Measurements from ENCODE around the gene TMEM245. TPM values are rescaled to one million over a fixed set of nuclear protein-coding genes. Genes with fewer than 3 reads are reported as not detected.

Gene TMEM245
- total and polyA plus RNA-seq, 2 of the 13 experiments (the other 11 are each of a cell fraction or from before 2014, with no cell fraction given) = 53.5 to 55.4 TPM

- TF ChIP-seq ZNF513 (CRISPR knock-in tag; conservative IDR thresholded peaks at IDR 0.05) (no peak), KLF6 (CRISPR knock-in tag; IDR thresholded peaks at IDR 0.05) (no peak), ZNF124 (CRISPR knock-in tag; IDR thresholded peaks at IDR 0.05) (no peak), MLLT10 (CRISPR knock-in tag; IDR thresholded peaks at IDR 0.05) (no peak), NAIF1 (CRISPR knock-in tag; IDR thresholded peaks at IDR 0.05; ENCODE audit: borderline replicate concordance) (no peak)
Observed at GRCh38 chr9:109134167-109134578, 14.4 kb upstream of the TMEM245 start (continued).

- H3K4me3 ChIP-seq (replicated peaks in 1 of 3; ENCODE audit: insufficient read depth in 1 of 3, low read depth in 2 of 3, low read length in 3 of 3) = no peak overlapping the region
- H3K4me1 ChIP-seq (ENCODE audit: insufficient read depth, low read length) = peaks cover 59% of the 10 kb centered on the region
- H3K27me3 ChIP-seq (ENCODE audit: control insufficient read depth in 1 of 2, insufficient read depth in 2 of 2, low read length in 2 of 2) = no peaks in the 10 kb centered on the region
- ChIA-PET CTCF (ENCODE audit: low intra/inter-chr PET ratio, low total read pairs) (no interaction called here), POLR2A (no interaction called here)
- no peaks in the 10 kb centered on the region for H3K79me2 ChIP-seq (ENCODE audit: insufficient read depth, low read length)
- FAIRE-seq = no peak
- no peak for ATAC-seq
- in situ Hi-C loops (cut with HindIII; ENCODE audit: extremely low pct_ligation_motif_present, low pct_unique_long_range_greater_than_20kb) (no loop called here), intact Hi-C loops (cut with micrococcal nuclease; ENCODE audit: unreplicated experiment) (loop anchor here (2.0 kb wide), 1 partner anchor 49 kb away; no protein-coding TSS in a partner anchor)
- no peaks in the 10 kb centered on the region for H4K20me1 ChIP-seq (ENCODE audit: insufficient read depth, low read length)
- no peak overlapping the region for H2AFZ ChIP-seq (ENCODE audit: low read length)
- no peak for DNase-seq (ENCODE audit: low spot score)
- H3K4me2 ChIP-seq (ENCODE audit: low read depth, low read length) = no peak overlapping the region
- no TSS peak for BruUV-seq (replicated peaks)
- no peak overlapping the region for H3K27ac ChIP-seq (ENCODE audit: extremely low read length, insufficient read depth, low read length)
- no peaks in the 10 kb centered on the region for H3K36me3 ChIP-seq (replicated peaks in 1 of 2; ENCODE audit: control insufficient read depth in 1 of 2, insufficient read depth in 2 of 2, low read length in 2 of 2)
- 96% methylated on average over 2 of the region's 2 CpGs for WGBS (ENCODE audit: low lambda C conversion rate)
- H3K9ac ChIP-seq (ENCODE audit: insufficient read depth, low read depth, low read length) = no peak overlapping the region
- H3K9me3 ChIP-seq (ENCODE audit: low read length) = no peaks in the 10 kb centered on the region
- TF ChIP-seq ZNF652 (CRISPR knock-in tag; IDR thresholded peaks at IDR 0.05; ENCODE audit: borderline replicate concordance, low read depth) (no peak), ARNTL (CRISPR knock-in tag; IDR thresholded peaks at IDR 0.05) (no peak), MAFK (conservative IDR thresholded peaks at IDR 0.05 in 1 of 2, IDR thresholded peaks at IDR 0.05 in 1 of 2; ENCODE audit: low read length in 2 of 2) (peak in 1 of 2 experiments; percentile 64; a peak in 2 of 4 replicates), ZFP82 (CRISPR knock-in tag; IDR thresholded peaks at IDR 0.05; ENCODE audit: borderline replicate concordance) (no peak), ZNF570 (CRISPR knock-in tag; IDR thresholded peaks at IDR 0.05; ENCODE audit: borderline replicate concordance) (no peak), KDM4B (CRISPR knock-in tag; IDR thresholded peaks at IDR 0.05) (no peak)
Observed at GRCh38 chr9:109133533-109133932, 13.8 kb upstream of the TMEM245 start.

All from HepG2 (cell line).